ENCODE data around the gene PHF20.
"Not testable (repeated sequence)": the region's sequence is repeated elsewhere in the genome, so short reads cannot be mapped to it uniquely, and the experiment has no call there.

PHF20 gene

GRCh38 chr20:35954907-35955251 is 183.1 kb downstream of the PHF20 start:
- peak overlapping the region; percentile 73; the same call in 1 of the 2 replicates for H3K27ac ChIP-seq (ENCODE audit: low read depth, low read length)
- peaks cover 5% of the 10 kb centered on the region for H3K4me1 ChIP-seq (ENCODE audit: insufficient read depth, low read length)
- peak overlapping the region; percentile 98 for H3K9ac ChIP-seq (ENCODE audit: low read depth, low read length)
- H3K9me3 ChIP-seq (ENCODE audit: insufficient read depth, low read depth, low read length), result no peaks in the 10 kb centered on the region
- WGBS, result 9% methylated on average over 19 of the region's 19 CpGs
- H3K36me3 ChIP-seq (ENCODE audit: insufficient read depth, low read length), result no peaks in the 10 kb centered on the region
- peak overlapping the region; percentile 91 for H3K4me3 ChIP-seq (ENCODE audit: low read length)
- H3K27me3 ChIP-seq (ENCODE audit: insufficient read depth, low read length), result no peaks in the 10 kb centered on the region

- peaks cover 5% of the 10 kb centered on the region for H3K4me1 ChIP-seq (ENCODE audit: insufficient read depth, low read length)
- H3K36me3 ChIP-seq (ENCODE audit: insufficient read depth, low read length), result no peaks in the 10 kb centered on the region
- no peak overlapping the region for H3K4me3 ChIP-seq (ENCODE audit: low read length)
- H3K27me3 ChIP-seq (ENCODE audit: insufficient read depth, low read length), result no peaks in the 10 kb centered on the region
- H3K27ac ChIP-seq (ENCODE audit: low read depth, low read length), result no peak overlapping the region
- H3K9me3 ChIP-seq (ENCODE audit: insufficient read depth, low read depth, low read length), result no peaks in the 10 kb centered on the region
- no peak overlapping the region for H3K9ac ChIP-seq (ENCODE audit: low read depth, low read length)
These were observed 184.8 kb downstream of the PHF20 start for GRCh38 chr20:35956616-35957015.

GRCh38 chr20:35959291-35959690 is 187.5 kb downstream of the PHF20 start:
- not testable (repeated sequence) for H3K9ac ChIP-seq (ENCODE audit: low read depth, low read length); H3K27me3 ChIP-seq (ENCODE audit: insufficient read depth, low read length); H3K4me1 ChIP-seq (ENCODE audit: insufficient read depth, low read length); H3K9me3 ChIP-seq (ENCODE audit: insufficient read depth, low read depth, low read length); H3K4me3 ChIP-seq (ENCODE audit: low read length); H3K27ac ChIP-seq (ENCODE audit: low read depth, low read length); H3K36me3 ChIP-seq (ENCODE audit: insufficient read depth, low read length)
- 84% methylated on average over 4 of the region's 6 CpGs for WGBS

- 94% methylated on average over 4 of the region's 4 CpGs for WGBS
- no peaks in the 10 kb centered on the region for H3K36me3 ChIP-seq (ENCODE audit: insufficient read depth, low read length)
These were observed 192.1 kb downstream of the PHF20 start for GRCh38 chr20:35963878-35964277.

GRCh38 chr20:35967979-35968640 is 196.3 kb downstream of the PHF20 start, which contains the start of gene CNBD2:
Gene CNBD2, plus strand, starts transcription at chr20:35968590. Its CDS starts 173 bp downstream, at chr20:35968763.
- Histone ChIP-seq H3K27me3 (ENCODE audit: insufficient read depth, low read length) (no peaks in the 10 kb centered on the region), H3K9ac (ENCODE audit: low read depth, low read length) (no peak within 1 kb of the TSS), H3K9me3 (ENCODE audit: insufficient read depth, low read depth, low read length) (no peaks in the 10 kb centered on the region), H3K4me1 (ENCODE audit: insufficient read depth, low read length) (peaks cover 6% of the 10 kb centered on the region), H3K36me3 (ENCODE audit: insufficient read depth, low read length) (no peaks in the 10 kb centered on the region), H3K4me3 (ENCODE audit: low read length) (no peak within 1 kb of the TSS), H3K27ac (ENCODE audit: low read depth, low read length) (no peak within 1 kb of the TSS)
- WGBS, result 100% methylated on average over 2 of the region's 3 CpGs

More at GRCh38 chr20:35963878-35964277, 192.1 kb downstream of the PHF20 start:
- Histone ChIP-seq H3K27me3 (ENCODE audit: insufficient read depth, low read length) (no peaks in the 10 kb centered on the region), H3K9me3 (ENCODE audit: insufficient read depth, low read depth, low read length) (no peaks in the 10 kb centered on the region), H3K4me1 (ENCODE audit: insufficient read depth, low read length) (peaks cover 6% of the 10 kb centered on the region), H3K27ac (ENCODE audit: low read depth, low read length) (no peak overlapping the region), H3K9ac (ENCODE audit: low read depth, low read length) (no peak overlapping the region), H3K4me3 (ENCODE audit: low read length) (no peak overlapping the region)

GRCh38 chr20:35968930-35969329 is 197.1 kb downstream of the PHF20 start:
- no peak overlapping the region for H3K27ac ChIP-seq (ENCODE audit: low read depth, low read length)
- H3K36me3 ChIP-seq (ENCODE audit: insufficient read depth, low read length), result no peaks in the 10 kb centered on the region
- 83% methylated on average over 1 of the region's 1 CpG for WGBS
- H3K9ac ChIP-seq (ENCODE audit: low read depth, low read length), result no peak overlapping the region
- H3K4me1 ChIP-seq (ENCODE audit: insufficient read depth, low read length), result peaks cover 6% of the 10 kb centered on the region
- no peak overlapping the region for H3K4me3 ChIP-seq (ENCODE audit: low read length)
- no peaks in the 10 kb centered on the region for H3K9me3 ChIP-seq (ENCODE audit: insufficient read depth, low read depth, low read length)
- no peaks in the 10 kb centered on the region for H3K27me3 ChIP-seq (ENCODE audit: insufficient read depth, low read length)

GRCh38 chr20:35971981-35972380 is 200.2 kb downstream of the PHF20 start:
- no peak overlapping the region for H3K4me3 ChIP-seq (ENCODE audit: low read length)
- no peak overlapping the region for H3K9ac ChIP-seq (ENCODE audit: low read depth, low read length)
- peaks cover 6% of the 10 kb centered on the region for H3K4me1 ChIP-seq (ENCODE audit: insufficient read depth, low read length)
- H3K36me3 ChIP-seq (ENCODE audit: insufficient read depth, low read length), result no peaks in the 10 kb centered on the region
- no peaks in the 10 kb centered on the region for H3K27me3 ChIP-seq (ENCODE audit: insufficient read depth, low read length)
- WGBS, result 90% methylated on average over 2 of the region's 2 CpGs
- H3K27ac ChIP-seq (ENCODE audit: low read depth, low read length), result no peak overlapping the region
- no peaks in the 10 kb centered on the region for H3K9me3 ChIP-seq (ENCODE audit: insufficient read depth, low read depth, low read length)

GRCh38 chr20:35972462-35972861 is 200.6 kb downstream of the PHF20 start:
- no peaks in the 10 kb centered on the region for H3K36me3 ChIP-seq (ENCODE audit: insufficient read depth, low read length)
- WGBS, result 96% methylated on average over 4 of the region's 4 CpGs
- H3K4me3 ChIP-seq (ENCODE audit: low read length), result no peak overlapping the region
- H3K27me3 ChIP-seq (ENCODE audit: insufficient read depth, low read length), result no peaks in the 10 kb centered on the region
- no peaks in the 10 kb centered on the region for H3K9me3 ChIP-seq (ENCODE audit: insufficient read depth, low read depth, low read length)
- H3K4me1 ChIP-seq (ENCODE audit: insufficient read depth, low read length), result peaks cover 6% of the 10 kb centered on the region
- H3K27ac ChIP-seq (ENCODE audit: low read depth, low read length), result no peak overlapping the region
- H3K9ac ChIP-seq (ENCODE audit: low read depth, low read length), result no peak overlapping the region

- Histone ChIP-seq H3K36me3 (ENCODE audit: insufficient read depth, low read length) (no peaks in the 10 kb centered on the region), H3K27ac (ENCODE audit: low read depth, low read length) (no peak overlapping the region), H3K9ac (ENCODE audit: low read depth, low read length) (no peak overlapping the region), H3K9me3 (ENCODE audit: insufficient read depth, low read depth, low read length) (no peaks in the 10 kb centered on the region), H3K4me3 (ENCODE audit: low read length) (no peak overlapping the region), H3K4me1 (ENCODE audit: insufficient read depth, low read length) (no peaks in the 10 kb centered on the region), H3K27me3 (ENCODE audit: insufficient read depth, low read length) (no peaks in the 10 kb centered on the region)
- WGBS, result 92% methylated on average over 4 of the region's 4 CpGs
These were observed 202.4 kb downstream of the PHF20 start for GRCh38 chr20:35974256-35974655.

- Histone ChIP-seq H3K4me1 (ENCODE audit: insufficient read depth, low read length) (no peaks in the 10 kb centered on the region), H3K27me3 (ENCODE audit: insufficient read depth, low read length) (no peaks in the 10 kb centered on the region), H3K4me3 (ENCODE audit: low read length) (no peak overlapping the region), H3K9ac (ENCODE audit: low read depth, low read length) (no peak overlapping the region), H3K27ac (ENCODE audit: low read depth, low read length) (no peak overlapping the region), H3K36me3 (ENCODE audit: insufficient read depth, low read length) (no peaks in the 10 kb centered on the region), H3K9me3 (ENCODE audit: insufficient read depth, low read depth, low read length) (no peaks in the 10 kb centered on the region)
- 77% methylated on average over 9 of the region's 9 CpGs for WGBS
These were observed 204.0 kb downstream of the PHF20 start for GRCh38 chr20:35975576-35976373.

GRCh38 chr20:35978041-35978513 is 206.3 kb downstream of the PHF20 start:
- Histone ChIP-seq H3K4me1 (ENCODE audit: insufficient read depth, low read length) (no peaks in the 10 kb centered on the region), H3K27me3 (ENCODE audit: insufficient read depth, low read length) (no peaks in the 10 kb centered on the region), H3K27ac (ENCODE audit: low read depth, low read length) (no peak overlapping the region), H3K4me3 (ENCODE audit: low read length) (no peak overlapping the region), H3K9me3 (ENCODE audit: insufficient read depth, low read depth, low read length) (no peaks in the 10 kb centered on the region), H3K9ac (ENCODE audit: low read depth, low read length) (no peak overlapping the region), H3K36me3 (ENCODE audit: insufficient read depth, low read length) (no peaks in the 10 kb centered on the region)
- WGBS, result 93% methylated on average over 9 of the region's 9 CpGs

All from HUES64 (cell line).